Gastrocnemius medialis (tissue), 4 donors: Measurements from ENCODE around the gene TMEM223.
"Not testable (repeated sequence)": the region's sequence is repeated elsewhere in the genome, so short reads cannot be mapped to it uniquely, and the experiment has no call there.

Source experiments
- CTCF ChIP-seq, 5 experiments: fragments of 450-650 bp in 3 of 5; fragments of 200-600 bp in 2 of 5; sonication (generic) in 2 of 5; IDR thresholded peaks in 4 of 5; conservative IDR thresholded peaks in 1 of 5; 1 replicate in 4 of 5; 2 replicates in 1 of 5; pipeline ENCODE4 v1.5.1; 2016 to 2019; ENCODE audit warnings: antibody characterized with exemption in 5 of 5, mild to moderate bottlenecking in 3 of 5, moderate library complexity in 3 of 5
- POLR2A ChIP-seq, 2 donors: fragments of 450-650 bp; IDR thresholded peaks; one replicate each; pipeline ENCODE4 v1.6.1; 2017; ENCODE audit warnings: antibody characterized with exemption in 2 of 2, mild to moderate bottlenecking in 2 of 2, moderate library complexity in 2 of 2

- not testable (repeated sequence) for TF ChIP-seq CTCF (IDR thresholded peaks at IDR 0.05 in 4 of 5, conservative IDR thresholded peaks at IDR 0.05 in 1 of 5); POLR2A (IDR thresholded peaks at IDR 0.05)
Observed at GRCh38 chr11:62760867-62761227, 31.0 kb downstream of the TMEM223 start.
